Nucleus accumbens (tissue), 56 donors: ENCODE data around the gene SLC12A3.

Experiments
- DNase-seq, 56 donors: peaks; one replicate each; lab custom pipeline; 2025; lab: John Stamatoyannopoulos, UW

Gene SLC12A3

GRCh38 chr16:56864960-56865359, at the start of gene SLC12A3:
Gene SLC12A3 (plus strand): TSS chr16:56865207. CDS start chr16:56865236, 29 bp downstream.
- no peak for DNase-seq

GRCh38 chr16:56815721-56816120, 49.3 kb upstream of the SLC12A3 start:
- peak in 18 of 56 donors; percentile 6 to 61 (median 22) for DNase-seq

GRCh38 chr16:56817056-56817455, 48.0 kb upstream of the SLC12A3 start:
- DNase-seq = no peak

- no peak for DNase-seq
These were observed 47.1 kb upstream of the SLC12A3 start for GRCh38 chr16:56817938-56818337.

- DNase-seq = peak in 17 of 56 donors; percentile 3 to 61 (median 21)
These were observed 41.8 kb upstream of the SLC12A3 start for GRCh38 chr16:56823081-56823733.

GRCh38 chr16:56824331-56824730, 40.7 kb upstream of the SLC12A3 start:
- peak in 22 of 56 donors; percentile 6 to 58 (median 18) for DNase-seq

GRCh38 chr16:56824804-56825203, 40.2 kb upstream of the SLC12A3 start:
- DNase-seq = no peak

GRCh38 chr16:56825826-56826225, 39.2 kb upstream of the SLC12A3 start:
- DNase-seq = no peak

- DNase-seq = no peak
These were observed 36.4 kb upstream of the SLC12A3 start for GRCh38 chr16:56828647-56829046.

GRCh38 chr16:56830669-56831068, 34.3 kb upstream of the SLC12A3 start:
- no peak for DNase-seq

- DNase-seq = no peak
These were observed 32.2 kb upstream of the SLC12A3 start for GRCh38 chr16:56832768-56833167.

GRCh38 chr16:56833243-56833970, 31.6 kb upstream of the SLC12A3 start:
- DNase-seq = no peak

- no peak for DNase-seq
These were observed 29.7 kb upstream of the SLC12A3 start for GRCh38 chr16:56835320-56835719.

- DNase-seq = no peak
These were observed 28.4 kb upstream of the SLC12A3 start for GRCh38 chr16:56836410-56837230.

GRCh38 chr16:56838622-56839337, 26.2 kb upstream of the SLC12A3 start:
- no peak for DNase-seq

- no peak for DNase-seq
These were observed 23.8 kb upstream of the SLC12A3 start for GRCh38 chr16:56841233-56841632.

- no peak for DNase-seq
These were observed 23.3 kb upstream of the SLC12A3 start for GRCh38 chr16:56841659-56842058.

- no peak for DNase-seq
These were observed 22.9 kb upstream of the SLC12A3 start for GRCh38 chr16:56842133-56842532.

GRCh38 chr16:56844056-56844455, 21.0 kb upstream of the SLC12A3 start:
- DNase-seq = no peak

GRCh38 chr16:56847173-56847910, 17.7 kb upstream of the SLC12A3 start:
- DNase-seq = no peak
